ENCODE data around the gene TDRD1. TPM values are rescaled to one million over a fixed set of nuclear protein-coding genes. Genes with fewer than 3 reads are reported as not detected.

The TDRD1 gene
- total RNA-seq, 1 experiment from 2014 or later: not detected

GRCh38 chr10:114151486-114151885, 27.7 kb upstream of the TDRD1 start:
- no TSS peak for BruUV-seq (replicated peaks)
- no peak overlapping the region for H3K27ac Mint-ChIP-seq (ENCODE audit: unreplicated experiment)
- no peaks in the 10 kb centered on the region for H3K9me3 Mint-ChIP-seq (ENCODE audit: low read depth, unreplicated experiment)
- intact Hi-C loops (cut with micrococcal nuclease; ENCODE audit: unreplicated experiment): no loop called here
- peaks cover 18% of the 10 kb centered on the region for H3K4me1 Mint-ChIP-seq (ENCODE audit: low read depth, unreplicated experiment)
- H3K36me3 Mint-ChIP-seq (ENCODE audit: insufficient read depth, unreplicated experiment): peaks cover 29% of the 10 kb centered on the region
- H3K27me3 Mint-ChIP-seq (ENCODE audit: unreplicated experiment): no peaks in the 10 kb centered on the region
- TF ChIP-seq CTCF (IDR thresholded peaks at IDR 0.05; ENCODE audit: unreplicated experiment): no peak
- no peak for DNase-seq
- CTCF ChIA-PET: no interaction called here
- H3K4me3 Mint-ChIP-seq (ENCODE audit: low read depth, unreplicated experiment): no peak overlapping the region

- Mint-ChIP-seq H3K4me1 (ENCODE audit: low read depth, unreplicated experiment) (peaks cover 18% of the 10 kb centered on the region), H3K4me3 (ENCODE audit: low read depth, unreplicated experiment) (no peak overlapping the region), H3K36me3 (ENCODE audit: insufficient read depth, unreplicated experiment) (peaks cover 29% of the 10 kb centered on the region), H3K27me3 (ENCODE audit: unreplicated experiment) (no peaks in the 10 kb centered on the region), H3K27ac (ENCODE audit: unreplicated experiment) (no peak overlapping the region), H3K9me3 (ENCODE audit: low read depth, unreplicated experiment) (no peaks in the 10 kb centered on the region)
- CTCF ChIA-PET: no interaction called here
- intact Hi-C loops (cut with micrococcal nuclease; ENCODE audit: unreplicated experiment): no loop called here
- no TSS peak for BruUV-seq (replicated peaks)
- TF ChIP-seq CTCF (IDR thresholded peaks at IDR 0.05; ENCODE audit: unreplicated experiment): no peak
- DNase-seq: no peak
These were observed 27.3 kb upstream of the TDRD1 start for GRCh38 chr10:114151892-114152291.

- CTCF ChIA-PET: no interaction called here
- no peak for DNase-seq
- Mint-ChIP-seq H3K9me3 (ENCODE audit: low read depth, unreplicated experiment) (no peaks in the 10 kb centered on the region), H3K4me1 (ENCODE audit: low read depth, unreplicated experiment) (peaks cover 5% of the 10 kb centered on the region), H3K4me3 (ENCODE audit: low read depth, unreplicated experiment) (no peak overlapping the region), H3K36me3 (ENCODE audit: insufficient read depth, unreplicated experiment) (peaks cover 14% of the 10 kb centered on the region), H3K27ac (ENCODE audit: unreplicated experiment) (no peak overlapping the region), H3K27me3 (ENCODE audit: unreplicated experiment) (no peaks in the 10 kb centered on the region)
- no peak for TF ChIP-seq CTCF (IDR thresholded peaks at IDR 0.05; ENCODE audit: unreplicated experiment)
- BruUV-seq (replicated peaks): no TSS peak
- intact Hi-C loops (cut with micrococcal nuclease; ENCODE audit: unreplicated experiment): no loop called here
These were observed 21.2 kb upstream of the TDRD1 start for GRCh38 chr10:114157912-114158311.

- CTCF ChIA-PET: interaction anchor here (1.5 kb wide), 1 partner anchor 11 kb away, joined by 4 read pairs; the partner anchor contains the start of gene CCDC186
- Mint-ChIP-seq H3K27ac (ENCODE audit: unreplicated experiment) (no peak overlapping the region), H3K9me3 (ENCODE audit: low read depth, unreplicated experiment) (no peaks in the 10 kb centered on the region), H3K27me3 (ENCODE audit: unreplicated experiment) (no peaks in the 10 kb centered on the region), H3K4me3 (ENCODE audit: low read depth, unreplicated experiment) (no peak overlapping the region), H3K36me3 (ENCODE audit: insufficient read depth, unreplicated experiment) (peaks cover 23% of the 10 kb centered on the region), H3K4me1 (ENCODE audit: low read depth, unreplicated experiment) (peaks cover 43% of the 10 kb centered on the region)
- intact Hi-C loops (cut with micrococcal nuclease; ENCODE audit: unreplicated experiment): no loop called here
- TF ChIP-seq CTCF (IDR thresholded peaks at IDR 0.05; ENCODE audit: unreplicated experiment): no peak
- no peak for DNase-seq
- no TSS peak for BruUV-seq (replicated peaks)
These were observed 16.1 kb upstream of the TDRD1 start for GRCh38 chr10:114163062-114163461.

Measured in Calu3 (cell line).